ENCODE measurements around the gene TMED5. TPM values are rescaled to one million over a fixed set of nuclear protein-coding genes. Genes with fewer than 3 reads are reported as not detected.
A peak's percentile ranks its signal among the peaks of the same experiment; 100 is the strongest.

Gene TMED5
- total and polyA plus RNA-seq, 2 experiments from 2014 or later = 25.0 to 45.2 TPM

- Mint-ChIP-seq H3K4me1 (no peaks in the 10 kb centered on the region; the same call in 2 of the 3 replicates), H3K4me3 (no peak overlapping the region), H3K27me3 (ENCODE audit: insufficient read depth, low read depth, poor library complexity) (peaks cover 2% of the 10 kb centered on the region), H3K36me3 (ENCODE audit: low read depth) (peaks cover 42% of the 10 kb centered on the region), H3K27ac (0 out of 2 replicates have a peak overlapping the region, but pooled peaks have one; percentile 65), H3K9me3 (no peaks in the 10 kb centered on the region; the same call in 2 of the 3 replicates)
- H3K27me3 ChIP-seq (ENCODE audit: insufficient read depth) = no peaks in the 10 kb centered on the region
- TF ChIP-seq CREB1 (CRISPR knock-in tag; IDR thresholded peaks at IDR 0.05; ENCODE audit: low read depth) (no peak), ZNF331 (CRISPR knock-in tag; IDR thresholded peaks at IDR 0.05; ENCODE audit: low read depth) (no peak), JUNB (IDR thresholded peaks at IDR 0.05; ENCODE audit: unreplicated experiment) (no peak)
- no peak for DNase-seq (ENCODE audit: low spot score)
- no peaks in the 10 kb centered on the region; the same call in 1 of the 2 replicates for H3F3A ChIP-seq (replicated peaks; ENCODE audit: low read depth)
- no peak overlapping the region for H2AFZ ChIP-seq
- no peaks in the 10 kb centered on the region for H3K4me1 ChIP-seq (ENCODE audit: insufficient read depth)
- H3K79me2 ChIP-seq (replicated peaks; ENCODE audit: insufficient read depth) = peaks cover 6% of the 10 kb centered on the region
- H3K4me2 ChIP-seq = no peak overlapping the region
- H4K20me1 ChIP-seq (replicated peaks; ENCODE audit: insufficient read depth) = peaks cover 9% of the 10 kb centered on the region; the same call in 1 of the 2 replicates
- no peak overlapping the region for H3K4me3 ChIP-seq
- H3K27ac ChIP-seq (ENCODE audit: low read depth) = no peak overlapping the region
- peaks cover 18% of the 10 kb centered on the region for H3K36me3 ChIP-seq (ENCODE audit: insufficient read depth)
- no peaks in the 10 kb centered on the region for H3K9me2 ChIP-seq (ENCODE audit: insufficient read depth)
- ATAC-seq = no peak
Measured at GRCh38 chr1:93142161-93142560, 38.1 kb downstream of the TMED5 start.

GRCh38 chr1:93140106-93140505, 40.1 kb downstream of the TMED5 start:
- Histone ChIP-seq H3K27me3 (ENCODE audit: insufficient read depth) (no peaks in the 10 kb centered on the region), H3K4me2 (no peak overlapping the region), H2AFZ (no peak overlapping the region), H3K27ac (ENCODE audit: low read depth) (peak overlapping the region; percentile 18; the same call in 1 of the 2 replicates), H4K20me1 (replicated peaks; ENCODE audit: insufficient read depth) (peaks cover 9% of the 10 kb centered on the region; the same call in 1 of the 2 replicates), H3F3A (replicated peaks; ENCODE audit: low read depth) (no peaks in the 10 kb centered on the region; the same call in 1 of the 2 replicates), H3K4me3 (no peak overlapping the region), H3K9me2 (ENCODE audit: insufficient read depth) (no peaks in the 10 kb centered on the region), H3K4me1 (ENCODE audit: insufficient read depth) (no peaks in the 10 kb centered on the region), H3K36me3 (ENCODE audit: insufficient read depth) (peaks cover 38% of the 10 kb centered on the region), H3K79me2 (replicated peaks; ENCODE audit: insufficient read depth) (peaks cover 9% of the 10 kb centered on the region)
- Mint-ChIP-seq H3K27ac (no peak overlapping the region), H3K27me3 (ENCODE audit: insufficient read depth, low read depth, poor library complexity) (no peaks in the 10 kb centered on the region), H3K4me3 (no peak overlapping the region), H3K4me1 (no peaks in the 10 kb centered on the region; the same call in 2 of the 3 replicates), H3K36me3 (ENCODE audit: low read depth) (peaks cover 60% of the 10 kb centered on the region), H3K9me3 (no peaks in the 10 kb centered on the region)
- ATAC-seq (no peak), DNase-seq (ENCODE audit: low spot score) (no peak)
- no peak for TF ChIP-seq ZNF462 (CRISPR knock-in tag; IDR thresholded peaks at IDR 0.05)
- TF ChIP-seq EZH2 (IDR thresholded peaks at IDR 0.05; ENCODE audit: low read depth, unreplicated experiment) = no peak
- TF ChIP-seq CTCF (conservative IDR thresholded peaks at IDR 0.05; ENCODE audit: low read depth in 2 of 2) = no peak
- TF ChIP-seq POLR2AphosphoS5 (IDR thresholded peaks at IDR 0.05; ENCODE audit: low read depth) = no peak
- no peak for TF ChIP-seq ZNF114 (CRISPR knock-in tag; IDR thresholded peaks at IDR 0.05)
- TF ChIP-seq REST (IDR thresholded peaks at IDR 0.05; ENCODE audit: unreplicated experiment) = no peak
